SH-SY5Y (cell line): ENCODE measurements around the gene BAD.

ENCODE experiments used
- GATA2 ChIP-seq: IDR thresholded peaks from 2 replicates; pipeline ENCODE4 v1.6.1; 2011; ENCODE audit warnings: mild to moderate bottlenecking, low read depth, low read length
- GATA3 ChIP-seq: IDR thresholded peaks from 2 replicates; pipeline ENCODE4 v1.6.1; 2011; ENCODE audit warnings: low read depth, mild to moderate bottlenecking, low read length, moderate library complexity

GRCh38 chr11:64258946-64259532 lies 25.4 kb downstream of the BAD start:
- TF ChIP-seq GATA3, result no peak
- TF ChIP-seq GATA2, result no peak
